AG10803 (cell line): ENCODE results near the gene PUS7.

Source experiments
- DNase-seq: peaks from one replicate; pipeline ENCODE4 v3.0.0; 2010; ENCODE audit warnings: low read depth
- H3K4me3 ChIP-seq: 2 replicates; pipeline ENCODE4 v1.5.1; 2011; ENCODE audit warnings: mild to moderate bottlenecking, low read length, control low read depth
- TF ChIP-seq, protein P1 (sequence below): conservative IDR thresholded peaks from 2 replicates; pipeline ENCODE4 v1.5.1; 2011; ENCODE audit warnings: mild to moderate bottlenecking, low read length, control low read depth, inconsistent platforms

PUS7 gene

GRCh38 chr7:105521717-105522463 lies at the start of gene PUS7:
Gene PUS7 (minus strand): TSS chr7:105522271. CDS start chr7:105508512, 13,759 bp downstream.
- H3K4me3 ChIP-seq: peak within 1 kb of the TSS; percentile 86
- DNase-seq: peak; percentile 87
- TF ChIP-seq, protein P1, sequence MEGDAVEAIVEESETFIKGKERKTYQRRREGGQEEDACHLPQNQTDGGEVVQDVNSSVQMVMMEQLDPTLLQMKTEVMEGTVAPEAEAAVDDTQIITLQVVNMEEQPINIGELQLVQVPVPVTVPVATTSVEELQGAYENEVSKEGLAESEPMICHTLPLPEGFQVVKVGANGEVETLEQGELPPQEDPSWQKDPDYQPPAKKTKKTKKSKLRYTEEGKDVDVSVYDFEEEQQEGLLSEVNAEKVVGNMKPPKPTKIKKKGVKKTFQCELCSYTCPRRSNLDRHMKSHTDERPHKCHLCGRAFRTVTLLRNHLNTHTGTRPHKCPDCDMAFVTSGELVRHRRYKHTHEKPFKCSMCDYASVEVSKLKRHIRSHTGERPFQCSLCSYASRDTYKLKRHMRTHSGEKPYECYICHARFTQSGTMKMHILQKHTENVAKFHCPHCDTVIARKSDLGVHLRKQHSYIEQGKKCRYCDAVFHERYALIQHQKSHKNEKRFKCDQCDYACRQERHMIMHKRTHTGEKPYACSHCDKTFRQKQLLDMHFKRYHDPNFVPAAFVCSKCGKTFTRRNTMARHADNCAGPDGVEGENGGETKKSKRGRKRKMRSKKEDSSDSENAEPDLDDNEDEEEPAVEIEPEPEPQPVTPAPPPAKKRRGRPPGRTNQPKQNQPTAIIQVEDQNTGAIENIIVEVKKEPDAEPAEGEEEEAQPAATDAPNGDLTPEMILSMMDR: no peak

GRCh38 chr7:105567821-105568220 lies 45.8 kb upstream of the PUS7 start:
- TF ChIP-seq, protein P1: no peak

GRCh38 chr7:105567024-105567423 lies 45.0 kb upstream of the PUS7 start:
- TF ChIP-seq, protein P1: no peak
- no peak overlapping the region for H3K4me3 ChIP-seq
- no peak for DNase-seq

More at GRCh38 chr7:105567821-105568220, 45.8 kb upstream of the PUS7 start:
- no peak overlapping the region for H3K4me3 ChIP-seq
- no peak for DNase-seq

DNA sequence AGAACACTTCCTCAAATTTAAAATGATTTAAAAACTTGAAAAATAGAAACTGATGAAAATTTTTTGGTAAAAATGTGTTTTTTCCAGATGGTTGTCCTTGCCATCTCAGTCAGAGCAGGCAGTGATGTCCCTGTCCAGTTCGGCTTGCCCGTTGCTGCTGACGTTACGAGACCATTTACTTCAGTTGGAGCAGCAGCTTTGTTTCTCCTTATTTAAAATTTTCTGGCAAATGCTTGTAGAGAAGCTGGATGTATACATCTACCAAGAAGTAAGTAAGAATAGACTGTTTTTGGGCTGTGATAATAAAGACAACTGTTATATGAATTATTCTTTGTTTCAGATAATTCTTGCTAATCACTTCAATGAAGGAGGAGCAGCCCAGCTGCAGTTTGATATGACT lies 43.1 kb upstream of the PUS7 start:
- TF ChIP-seq, protein P1: no peak

GRCh38 chr7:105559926-105560325 lies 37.9 kb upstream of the PUS7 start:
- TF ChIP-seq, protein P1: no peak
- H3K4me3 ChIP-seq: no peak overlapping the region
- DNase-seq: no peak

More for the DNA sequence above, 43.1 kb upstream of the PUS7 start:
- no peak for DNase-seq
- no peak overlapping the region for H3K4me3 ChIP-seq

DNA sequence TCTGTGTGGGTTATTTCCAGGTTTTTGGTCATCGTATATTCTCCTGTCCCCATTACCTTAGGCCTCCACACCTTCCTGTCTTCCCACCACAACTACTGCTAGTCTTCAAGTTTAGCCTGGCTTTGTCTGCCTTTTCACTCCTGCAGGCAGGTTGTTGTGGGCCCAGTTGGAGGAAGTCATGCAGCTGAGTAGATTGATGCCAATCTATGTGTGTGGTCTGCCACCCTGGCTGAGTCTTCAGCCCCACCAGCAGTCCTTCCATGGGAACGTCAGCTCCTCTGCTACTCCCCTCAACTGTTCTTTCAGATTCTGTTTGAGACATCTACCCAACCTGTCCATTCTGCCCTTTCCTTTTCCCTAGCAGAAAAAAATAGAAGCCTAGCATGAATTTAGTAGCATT lies 16.3 kb upstream of the PUS7 start:
- H3K4me3 ChIP-seq: no peak overlapping the region
- no peak for DNase-seq
- TF ChIP-seq, protein P1: no peak
